Endothelial cell of umbilical vein (primary cell): ENCODE data around the gene G6PC1. TPM values are rescaled to one million over a fixed set of nuclear protein-coding genes. Genes with fewer than 3 reads are reported as not detected.
A peak's percentile ranks its signal among the peaks of the same experiment; 100 is the strongest.

ENCODE experiments used
- BruUV-seq: library from RNA; stranded (reverse); fragments of 400-500 nt; replicated peaks from 2 replicates; lab custom pipeline; 2021; lab: Mats Ljungman, UMichigan
- CTCF ChIA-PET: fragments of 300-600, 350-600 bp; sonication (Branson Sonifier 250); formaldehyde crosslinking; loops from one replicate; lab custom pipeline; 2021; ENCODE audit warnings: antibody characterized with exemption, inconsistent platforms; lab: Charles Lee
- POLR2A ChIA-PET: fragments of 300-600, 350-600 bp; sonication (Branson Sonifier 250); formaldehyde crosslinking; loops from one replicate; lab custom pipeline; 2021; ENCODE audit warnings: antibody characterized with exemption, inconsistent platforms; lab: Charles Lee
- DNase-seq: peaks from one replicate; pipeline ENCODE4 v3.0.0-alpha.2; 2011; ENCODE audit warnings: low read depth, low spot score
- FAIRE-seq: peaks from 2 replicates; lab custom pipeline; 2011; peaks lifted over from hg19 to GRCh38; lab: Jason Lieb, UNC
- H2AFZ ChIP-seq: 2 replicates; pipeline ENCODE4 v1.6.0; 2012; ENCODE audit warnings: low read depth, low read length, control low read depth, inconsistent platforms
- H3K27ac ChIP-seq: 2 replicates; pipeline ENCODE4 v1.5.1; 2011; ENCODE audit warnings: low read depth, mild to moderate bottlenecking, control low read depth, low read length, moderate library complexity; ENCODE audit not compliant: insufficient read depth
- H3K27me3 ChIP-seq, 2 experiments: 2 replicates each; pipeline versions ENCODE4 v1.6.0 to v1.6.1; 2011; ENCODE audit warnings: low read length in 2 of 2, mixed read lengths in 1 of 2; ENCODE audit not compliant: control insufficient read depth in 2 of 2, insufficient read depth in 2 of 2
- H3K36me3 ChIP-seq, 2 experiments: 2 replicates in 1 of 2; 3 replicates in 1 of 2; pipeline ENCODE4 v1.5.1; 2011; ENCODE audit warnings: low read length in 2 of 2, mild to moderate bottlenecking in 1 of 2, moderate library complexity in 1 of 2; ENCODE audit not compliant: control insufficient read depth in 2 of 2, insufficient read depth in 2 of 2; ENCODE audit errors: extremely low read depth in 1 of 2
- H3K4me1 ChIP-seq: 3 replicates; pipeline ENCODE4 v1.5.1; 2011; ENCODE audit warnings: mild to moderate bottlenecking, low read length; ENCODE audit not compliant: control insufficient read depth, insufficient read depth; ENCODE audit errors: extremely low read depth
- H3K4me2 ChIP-seq: 2 replicates; pipeline ENCODE4 v1.6.1; 2011; ENCODE audit warnings: low read length, control low read depth, mixed read lengths; ENCODE audit not compliant: insufficient read depth
- H3K4me3 ChIP-seq, 3 experiments: fragments of 200-600 bp in 1 of 3; sonication (generic), shearing (Covaris generic) in 1 of 3; replicated peaks in 1 of 3; 2 replicates each; pipeline ENCODE4 v1.5.1; 2011 to 2016; ENCODE audit warnings: control low read depth in 3 of 3, low read length in 3 of 3, mild to moderate bottlenecking in 2 of 3, inconsistent platforms in 1 of 3, low read depth in 1 of 3, moderate library complexity in 1 of 3; ENCODE audit not compliant: insufficient read depth in 1 of 3
- H3K79me2 ChIP-seq: 2 replicates; pipeline ENCODE4 v1.6.0; 2012; ENCODE audit warnings: low read length, inconsistent platforms; ENCODE audit not compliant: control insufficient read depth, insufficient read depth
- H3K9ac ChIP-seq: replicated peaks from 2 replicates; pipeline ENCODE3; 2011; ENCODE audit warnings: low read length, control low read depth; ENCODE audit not compliant: insufficient read depth; ENCODE audit errors: extremely low read depth
- H3K9me1 ChIP-seq: replicated peaks from 3 replicates; pipeline ENCODE4 v1.6.0; 2011; ENCODE audit warnings: mild to moderate bottlenecking, low read length; ENCODE audit not compliant: control insufficient read depth, insufficient read depth; ENCODE audit errors: extremely low read depth
- H3K9me3 ChIP-seq: replicated peaks from 2 replicates; pipeline ENCODE4 v1.5.1; 2012; ENCODE audit warnings: low read length, inconsistent platforms; ENCODE audit not compliant: control insufficient read depth, insufficient read depth
- H4K20me1 ChIP-seq: replicated peaks from 2 replicates; pipeline ENCODE3; 2011; ENCODE audit warnings: mild to moderate bottlenecking, low read length; ENCODE audit not compliant: control insufficient read depth, insufficient read depth; ENCODE audit errors: extremely low read depth
- CTCF ChIP-seq, 2 donors: IDR thresholded peaks; 1 replicate in 1 of 2; 2 replicates in 1 of 2; pipeline ENCODE4 v1.5.1; 2011; ENCODE audit warnings: low read length in 2 of 2, mild to moderate bottlenecking in 2 of 2, moderate library complexity in 2 of 2, control low read depth in 1 of 2, inconsistent platforms in 1 of 2, low read depth in 1 of 2; ENCODE audit not compliant: insufficient read depth in 1 of 2; ENCODE audit errors: extremely low read depth in 1 of 2
- EZH2 ChIP-seq: IDR thresholded peaks from 2 replicates; pipeline ENCODE4 v1.6.1; 2012; ENCODE audit warnings: borderline replicate concordance, low read depth, mild to moderate bottlenecking, moderate library complexity, low read length, inconsistent platforms; ENCODE audit not compliant: severe bottlenecking
- FOS ChIP-seq: IDR thresholded peaks from 2 replicates; pipeline ENCODE4 v1.6.1; 2011; ENCODE audit warnings: mild to moderate bottlenecking, low read length, moderate library complexity, borderline replicate concordance; ENCODE audit not compliant: insufficient read depth
- GATA2 ChIP-seq: IDR thresholded peaks from 2 replicates; pipeline ENCODE4 v1.7.0; 2011; ENCODE audit warnings: low read depth, mild to moderate bottlenecking, moderate library complexity, mixed read lengths, low read length; ENCODE audit not compliant: insufficient read length, insufficient read depth
- JUN ChIP-seq: IDR thresholded peaks from 2 replicates; pipeline ENCODE4 v1.6.1; 2011; ENCODE audit warnings: borderline replicate concordance, low read depth; ENCODE audit not compliant: insufficient read length, insufficient read depth
- MAX ChIP-seq: IDR thresholded peaks from 2 replicates; pipeline ENCODE4 v1.6.1; 2011; ENCODE audit not compliant: insufficient read depth, insufficient read length
- MYC ChIP-seq: IDR thresholded peaks from one replicate; pipeline ENCODE4 v1.6.1; 2011; ENCODE audit warnings: mild to moderate bottlenecking, low read depth, low read length
- POLR2A ChIP-seq: IDR thresholded peaks from 2 replicates; pipeline ENCODE4 v1.6.1; 2012; ENCODE audit warnings: low read depth, mild to moderate bottlenecking, control low read depth, low read length
- POLR2AphosphoS5 ChIP-seq: IDR thresholded peaks from 2 replicates; pipeline ENCODE4 v1.6.1; 2012; ENCODE audit warnings: low read depth, mild to moderate bottlenecking, control low read depth, low read length, moderate library complexity; ENCODE audit not compliant: insufficient read depth
- dilution Hi-C: fragments of 300-500 bp; cut with MboI; formaldehyde crosslinking; loops from one replicate; pipeline ENCODE4 v1.15.0; 2019; ENCODE audit warnings: low sequenced_read_pairs; ENCODE audit not compliant: extremely low pct_ligation_motif_present
- intact Hi-C: fragments of 100-400 bp; cut with micrococcal nuclease; formaldehyde crosslinking; loops from one replicate; pipeline ENCODE4 v1.10.0; 2022
- polyA plus RNA-seq, 4 experiments: library from polyadenylated mRNA; depleted of rRNA in 3 of 4; stranded (reverse) in 3 of 4; unstranded in 1 of 4; fragments of >200 nt; gene quantifications; 2 replicates each; pipeline versions ENCODE4 v1.2.1 to v1.2.3, GENCODE V29; 2011 to 2012; ENCODE audit warnings: missing spikeins in 1 of 4
- total RNA-seq: library from RNA; stranded (reverse); gene quantifications from 2 replicates; pipeline ENCODE4 v1.2.3, GENCODE V29; 2021

G6PC1 gene
- total and polyA plus RNA-seq, 2 donors (not counting 3 experiments of a cell fraction or from before 2014, with no cell fraction given), result not detected

- no peaks in the 10 kb centered on the region for H3K27me3 ChIP-seq
- peaks cover 25% of the 10 kb centered on the region for H3K4me1 ChIP-seq
- H3K79me2 ChIP-seq, result no peaks in the 10 kb centered on the region
- no peak for FAIRE-seq
- H3K4me2 ChIP-seq, result no peak overlapping the region
- ChIA-PET POLR2A (no interaction called here), CTCF (interaction anchor here (0.6 to 1.6 kb wide), 3 partner anchors 13 to 120 kb away, joined by 3 to 6 read pairs (median 4); no protein-coding TSS in a partner anchor)
- DNase-seq, result no peak
- no peak overlapping the region for H3K4me3 ChIP-seq
- no TSS peak for BruUV-seq
- no peaks in the 10 kb centered on the region for H3K9me1 ChIP-seq
- no peak overlapping the region for H3K27ac ChIP-seq
- no peaks in the 10 kb centered on the region for H4K20me1 ChIP-seq
- no peak for TF ChIP-seq CTCF (IDR thresholded peaks at IDR 0.05; ENCODE audit: extremely low read depth in 1 of 2, insufficient read depth in 1 of 2, low read depth in 1 of 2, low read length in 2 of 2)
- H3K36me3 ChIP-seq, result no peaks in the 10 kb centered on the region
- no peaks in the 10 kb centered on the region for H3K9me3 ChIP-seq
- dilution Hi-C loops (no loop called here), intact Hi-C loops (no loop called here)
- no peak overlapping the region for H3K9ac ChIP-seq
- H2AFZ ChIP-seq, result peak overlapping the region; percentile 12
Observed at GRCh38 chr17:42891539-42892152, 9.0 kb upstream of the G6PC1 start.

- no peaks in the 10 kb centered on the region for H3K9me1 ChIP-seq
- H3K9me3 ChIP-seq, result no peaks in the 10 kb centered on the region
- BruUV-seq, result no TSS peak
- intact Hi-C loops, result no loop called here
- H3K36me3 ChIP-seq, result no peaks in the 10 kb centered on the region
- peak overlapping the region; percentile 87 for H2AFZ ChIP-seq
- no peaks in the 10 kb centered on the region for H3K27me3 ChIP-seq
- no peak overlapping the region for H3K4me3 ChIP-seq
- ChIA-PET CTCF (no interaction called here), POLR2A (no interaction called here)
- H3K4me2 ChIP-seq, result no peak overlapping the region
- no peak for TF ChIP-seq CTCF (IDR thresholded peaks at IDR 0.05; ENCODE audit: extremely low read depth in 1 of 2, insufficient read depth in 1 of 2, low read depth in 1 of 2, low read length in 2 of 2)
- no peak for TF ChIP-seq EZH2
- no peak for TF ChIP-seq POLR2AphosphoS5
- TF ChIP-seq JUN, result no peak
- no peak for TF ChIP-seq POLR2A
- TF ChIP-seq FOS, result no peak
- no peak for TF ChIP-seq GATA2
- TF ChIP-seq MAX, result no peak
- TF ChIP-seq MYC, result no peak
- no peak overlapping the region for H3K27ac ChIP-seq
- peak; percentile 22 for DNase-seq
- no peak overlapping the region for H3K9ac ChIP-seq
- H4K20me1 ChIP-seq, result no peaks in the 10 kb centered on the region
- H3K79me2 ChIP-seq, result no peaks in the 10 kb centered on the region
- H3K4me1 ChIP-seq, result peaks cover 25% of the 10 kb centered on the region
- peak; percentile 80 for FAIRE-seq
- dilution Hi-C loops, result no loop called here
Observed at GRCh38 chr17:42893359-42893758, 7.2 kb upstream of the G6PC1 start.
